CD4-positive, alpha-beta T cell treated with Interleukin-12 subunit alpha and Interleukin-12 subunit beta, for 1 hour (primary cell): ENCODE data around the gene ZNF668.
"Not testable (repeated sequence)": the region's sequence is repeated elsewhere in the genome, so short reads cannot be mapped to it uniquely, and the experiment has no call there.

Source experiments
- DNase-seq: peaks from one replicate; pipeline ENCODE4 v3.0.0-alpha.2; 2020

Gene ZNF668

DNA sequence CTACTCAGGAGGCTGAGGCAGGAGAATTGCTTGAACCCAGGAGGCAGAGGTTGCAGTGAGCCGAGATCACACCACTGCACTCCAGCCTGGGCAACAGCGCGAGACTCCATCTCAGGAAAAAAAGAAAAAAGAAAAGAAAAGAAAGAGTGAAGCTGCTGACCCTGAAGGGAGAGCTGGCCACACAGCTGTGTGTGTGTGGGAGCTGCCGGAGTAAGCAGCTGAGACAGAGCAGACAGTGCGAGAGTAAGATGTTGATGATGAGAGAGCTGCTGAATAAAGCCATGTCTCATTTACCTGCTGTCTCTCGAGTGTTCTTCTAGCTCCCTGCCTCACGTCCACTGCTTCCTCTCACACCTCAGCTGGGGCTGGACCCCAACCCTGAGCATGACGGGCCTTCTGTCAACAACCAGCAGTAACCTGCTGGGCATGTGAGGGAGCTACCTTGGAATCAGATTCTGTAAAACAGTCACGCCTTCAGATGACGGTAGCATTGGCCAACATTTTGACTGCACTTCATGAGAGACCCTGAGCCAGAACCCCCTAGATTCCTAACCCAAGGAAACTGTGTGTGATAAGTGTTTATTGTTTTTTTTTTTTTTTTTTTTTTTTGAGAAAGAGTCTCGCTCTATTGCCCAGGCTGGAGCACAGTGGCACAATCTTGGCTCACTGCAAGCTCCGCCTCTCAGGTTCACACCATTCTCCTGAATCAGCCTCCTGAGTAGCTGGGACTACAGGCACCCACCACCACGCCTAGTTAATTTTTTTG is 27.0 kb upstream of the ZNF668 start:
- not testable (repeated sequence) for DNase-seq

GRCh38 chr16:31099860-31100638 is 26.0 kb upstream of the ZNF668 start:
- no peak for DNase-seq

DNA sequence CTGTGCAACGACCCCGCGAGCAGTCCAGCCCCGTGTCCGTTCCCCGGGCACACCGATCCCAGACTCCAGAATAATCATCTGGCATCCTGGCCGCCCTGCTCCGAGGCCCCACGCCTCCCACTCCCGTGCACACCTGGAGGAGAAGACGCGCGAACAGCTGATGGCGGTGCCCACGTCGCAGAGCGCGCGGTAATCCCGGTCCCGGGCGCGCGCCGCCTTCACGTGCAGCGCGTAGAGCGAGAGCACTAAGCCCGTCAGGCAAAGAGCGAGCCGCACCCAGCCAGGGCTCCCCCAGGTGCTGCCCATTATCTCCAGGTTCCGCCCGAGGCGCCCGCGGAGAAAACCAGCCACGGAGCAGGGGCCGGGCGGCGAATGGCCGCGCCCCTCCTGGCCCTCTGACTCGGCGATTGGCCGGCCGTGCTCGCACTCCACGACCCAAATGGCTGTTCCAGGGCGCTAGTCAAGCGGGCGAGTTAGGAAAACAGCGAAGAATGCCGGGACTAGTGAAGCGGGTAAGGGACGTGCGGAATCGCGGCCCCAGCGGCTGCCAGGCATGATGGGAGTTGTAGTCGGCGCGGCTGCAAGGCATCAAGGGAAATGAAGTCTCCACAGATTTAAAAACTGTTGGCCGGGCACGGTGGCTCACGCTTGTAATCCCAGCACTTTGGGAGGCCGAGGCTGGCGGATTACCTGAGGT is 20.5 kb upstream of the ZNF668 start, which contains the start of gene VKORC1:
Gene VKORC1 (minus strand): TSS at position 374 of the 697 bp plus-strand sequence. CDS start 68 bp downstream, at position 306.
- peak; percentile 91 for DNase-seq

GRCh38 chr16:31094088-31094423 is 20.0 kb upstream of the ZNF668 start:
- no peak for DNase-seq

DNA sequence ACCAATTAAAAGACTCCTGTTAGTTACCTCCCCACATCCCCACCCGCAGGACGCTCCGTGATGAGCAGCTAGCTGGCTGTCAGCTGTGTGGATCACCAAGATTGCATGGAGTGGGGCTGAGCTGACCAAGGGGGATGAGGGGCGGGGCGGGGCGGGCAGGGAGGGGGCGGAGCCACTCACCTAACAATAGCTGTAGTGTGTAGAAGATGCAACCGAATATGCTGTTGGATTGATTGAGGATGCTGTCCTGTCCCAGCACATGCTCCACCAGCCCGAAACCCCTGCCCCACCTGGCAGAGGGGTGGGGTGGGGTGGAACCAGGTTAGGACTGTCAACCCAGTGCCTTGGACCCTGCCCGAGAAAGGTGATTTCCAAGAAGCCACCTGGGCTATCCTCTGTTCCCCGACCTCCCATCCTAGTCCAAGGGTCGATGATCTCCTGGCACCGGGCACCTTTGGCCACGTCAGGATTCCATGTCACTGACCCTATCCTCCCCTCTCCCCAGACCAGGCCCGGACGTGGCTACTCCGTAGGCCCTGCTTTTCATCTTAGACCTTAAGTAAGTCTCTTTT is 19.2 kb upstream of the ZNF668 start:
- DNase-seq: no peak

- DNase-seq: no peak
Observed at GRCh38 chr16:31092330-31092729, 18.3 kb upstream of the ZNF668 start.

DNA sequence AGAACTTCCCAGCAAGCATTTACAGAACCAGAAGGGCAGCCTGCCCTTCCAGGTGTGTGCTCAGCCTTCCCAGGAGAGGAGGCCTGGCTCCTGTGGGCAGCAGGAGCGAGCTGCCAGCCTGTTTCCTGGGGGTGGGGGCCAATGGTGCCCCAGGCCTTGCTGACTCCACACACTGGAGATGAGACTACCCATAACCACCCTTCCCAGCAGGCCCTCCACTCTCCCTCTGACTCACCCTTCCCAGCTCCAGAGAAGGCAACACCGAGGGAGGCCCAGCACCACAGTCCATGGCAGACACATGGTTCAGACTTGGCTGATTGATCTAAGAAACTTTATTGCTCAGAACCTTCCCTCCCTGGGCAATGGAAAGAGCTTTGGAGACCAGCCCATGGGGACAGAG is 16.5 kb upstream of the ZNF668 start:
- DNase-seq: no peak

DNA sequence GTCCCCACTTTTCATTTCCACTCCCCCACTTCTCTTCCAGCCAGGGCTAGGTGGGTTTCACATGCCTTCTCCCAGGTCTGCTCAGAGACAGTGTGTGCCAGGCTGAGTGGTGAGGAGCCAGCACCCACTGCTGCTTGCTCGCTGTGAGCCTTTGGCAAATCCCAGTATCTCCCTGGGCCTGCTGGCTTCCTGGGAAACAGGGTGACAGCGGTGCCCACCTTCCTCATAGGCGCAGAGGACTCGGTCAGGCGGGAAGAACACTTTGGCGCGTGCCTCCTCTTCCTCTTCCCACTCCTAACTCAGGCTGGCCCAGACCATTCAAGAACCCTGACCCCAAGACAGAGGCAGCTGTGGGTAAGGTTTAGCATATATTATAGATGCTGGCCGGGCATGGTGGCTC is 15.2 kb upstream of the ZNF668 start:
- DNase-seq: no peak

DNA sequence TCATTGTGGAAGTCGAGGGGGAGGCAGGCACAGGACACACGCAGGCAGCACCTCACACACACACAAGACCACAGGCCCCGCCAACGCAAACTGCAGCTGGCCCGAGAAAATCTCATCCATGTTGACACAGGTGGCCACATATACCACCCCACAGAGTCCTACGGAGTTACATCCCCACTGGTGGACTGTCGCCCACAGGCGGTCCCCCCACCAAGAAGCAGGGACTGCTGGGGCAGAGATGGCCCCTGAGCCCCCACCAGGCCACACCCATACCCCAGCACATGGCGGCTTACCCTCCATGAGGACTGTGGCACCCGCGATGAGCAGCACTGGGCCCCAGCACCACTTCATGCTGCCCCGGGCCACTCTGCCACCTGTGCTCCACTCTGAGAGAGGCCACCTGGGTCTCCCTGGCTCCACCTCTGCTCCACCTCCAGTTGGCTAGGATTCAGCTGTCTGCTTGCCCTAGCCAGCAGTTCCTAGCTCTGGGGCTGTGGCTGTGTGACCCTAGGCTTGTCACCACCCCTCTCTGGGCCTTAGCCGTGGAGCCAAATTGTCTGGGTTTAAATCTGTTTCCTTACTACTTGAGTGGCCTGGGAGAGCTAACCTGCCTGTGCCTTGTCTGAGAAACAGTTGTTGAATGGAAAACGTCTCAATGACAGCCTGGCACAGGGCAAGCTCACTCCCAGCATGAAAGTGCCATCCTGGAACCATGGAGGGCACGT is 14.6 kb upstream of the ZNF668 start, which contains the start of gene PRSS53:
Gene PRSS53 (minus strand): TSS at position 485 of the 725 bp plus-strand sequence. CDS start 134 bp downstream, at position 351.
- no peak for DNase-seq

GRCh38 chr16:31087971-31088370 is 13.9 kb upstream of the ZNF668 start:
- no peak for DNase-seq

- DNase-seq: no peak
Observed at GRCh38 chr16:31087481-31087880, 13.4 kb upstream of the ZNF668 start.

DNA sequence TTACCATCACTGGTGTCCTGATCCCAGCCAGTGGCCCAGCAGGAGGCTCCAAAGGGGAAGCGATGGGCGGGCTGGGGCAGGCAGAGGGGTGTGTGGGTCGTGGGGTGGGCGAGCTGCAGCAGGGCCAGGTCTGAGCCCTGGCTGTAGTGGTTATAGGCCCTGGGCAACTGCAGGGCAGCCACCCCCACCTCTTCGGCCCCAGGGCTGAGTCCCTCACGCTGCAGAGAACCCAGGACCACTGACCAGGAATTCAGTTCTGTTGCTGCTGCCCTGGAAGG is 12.5 kb upstream of the ZNF668 start:
- DNase-seq: no peak

DNA sequence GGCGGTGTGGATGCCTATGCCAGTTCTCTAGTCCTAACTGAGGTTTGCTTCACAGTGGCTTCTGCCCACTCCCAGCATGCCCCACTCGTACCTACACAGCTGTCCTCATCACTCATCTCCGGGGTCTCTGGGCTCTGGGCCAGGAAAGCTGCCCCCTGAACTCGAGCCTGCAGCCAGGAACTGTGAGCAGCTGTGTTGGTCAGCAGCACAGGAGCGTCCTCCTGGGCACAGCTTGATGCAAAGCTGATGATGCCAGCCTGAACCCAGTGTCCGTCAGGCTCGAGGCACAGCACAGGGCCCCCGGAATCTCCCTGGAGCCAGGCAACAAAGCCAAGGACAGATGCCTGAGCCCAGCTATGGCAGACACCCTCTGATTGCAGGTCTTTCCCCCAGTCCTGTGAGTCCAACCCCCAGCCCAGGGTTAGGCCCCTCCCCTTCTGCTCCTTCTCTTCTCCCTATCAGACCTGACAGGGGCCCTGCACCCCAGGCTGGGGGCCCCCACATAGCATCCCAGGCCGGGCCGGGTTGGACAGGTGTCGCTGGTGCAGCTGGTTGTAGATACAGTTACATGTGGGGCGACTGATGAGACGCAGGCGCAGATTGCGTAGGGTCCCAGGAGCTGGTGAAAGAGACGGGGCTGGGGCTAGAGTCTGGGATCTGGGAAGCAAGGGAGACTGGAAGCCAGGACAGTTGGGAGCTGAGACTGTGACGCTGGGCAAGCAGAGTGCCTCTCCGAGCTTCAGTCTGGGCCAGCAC is 12.0 kb upstream of the ZNF668 start:
- DNase-seq: no peak

DNA sequence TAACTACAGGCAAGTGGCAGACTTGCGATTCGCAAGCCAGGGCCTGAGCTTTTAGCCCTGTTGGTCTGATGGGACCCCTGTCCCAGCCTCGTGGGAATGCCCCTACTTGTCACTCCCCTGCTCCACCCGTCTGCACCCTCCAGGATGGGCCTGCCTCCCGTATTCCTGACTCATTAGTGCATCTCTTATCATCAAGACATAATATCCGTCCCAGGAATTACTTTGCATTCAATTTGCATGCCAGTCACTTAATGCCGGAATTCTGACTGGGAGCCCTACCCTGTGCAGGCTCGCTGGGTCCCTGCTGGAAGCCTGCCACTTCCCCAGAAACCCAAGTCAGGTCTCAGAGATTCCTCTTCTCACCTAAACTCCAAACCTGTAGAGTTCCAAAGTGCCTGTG is 11.4 kb upstream of the ZNF668 start:
- DNase-seq: no peak

DNA sequence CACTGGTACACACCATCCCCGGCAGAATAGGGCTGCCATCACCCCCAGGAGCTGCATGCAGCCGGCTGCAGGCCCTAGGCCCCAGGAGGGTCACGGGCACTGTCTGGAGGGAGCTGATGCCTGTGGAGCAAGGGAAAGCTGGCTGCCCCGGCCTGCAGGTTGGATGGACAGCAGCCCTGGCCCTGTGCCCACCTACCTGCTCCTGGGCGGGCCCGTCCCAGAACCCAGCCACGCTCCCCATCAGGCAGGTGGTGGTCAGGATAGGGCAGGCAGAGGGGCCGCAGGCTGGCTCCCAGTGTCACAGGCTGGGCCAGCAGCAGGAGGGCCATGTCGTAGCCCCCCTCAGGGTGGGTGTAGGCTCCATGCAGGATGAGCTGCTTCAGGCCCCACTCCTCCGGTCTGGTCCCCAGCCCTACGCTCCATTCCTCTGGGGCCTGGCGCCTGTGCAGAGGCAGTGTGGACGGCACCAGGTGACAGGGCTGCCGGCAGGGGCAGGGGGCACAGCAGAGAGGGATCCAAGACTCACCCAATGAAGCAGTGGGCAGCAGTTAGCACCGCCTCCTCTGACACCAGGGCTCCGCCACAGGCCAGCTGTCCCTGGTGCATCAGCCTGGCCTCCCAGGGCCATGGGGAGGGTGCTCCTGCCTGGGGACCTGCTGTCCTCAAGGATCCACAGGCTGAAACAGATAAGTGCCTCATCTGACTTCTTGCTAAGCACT is 10.7 kb upstream of the ZNF668 start:
- no peak for DNase-seq

GRCh38 chr16:31083981-31084380 is 9.9 kb upstream of the ZNF668 start:
- no peak for DNase-seq

- no peak for DNase-seq
Observed at GRCh38 chr16:31083556-31083955, 9.5 kb upstream of the ZNF668 start.

DNA sequence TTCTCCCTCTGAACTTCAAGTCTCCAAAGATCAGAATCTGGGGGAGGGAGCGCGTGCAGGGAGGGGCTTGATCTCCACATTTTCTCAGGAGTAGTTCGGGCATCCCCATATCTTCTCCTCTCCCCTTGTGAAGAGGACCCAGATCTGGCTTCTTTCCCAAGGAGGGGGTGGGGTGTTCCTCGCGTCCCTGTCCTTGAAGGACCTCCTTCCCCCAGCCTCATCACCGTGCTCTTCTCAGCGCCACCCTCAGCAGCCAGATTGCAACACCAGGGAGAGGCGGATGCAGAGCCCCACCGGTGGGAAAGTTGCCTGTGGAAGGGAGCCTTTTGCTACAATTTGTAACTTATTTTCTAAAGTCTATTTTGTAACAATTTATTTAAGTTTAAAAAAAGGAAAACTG is 9.0 kb upstream of the ZNF668 start:
- DNase-seq: no peak

DNA sequence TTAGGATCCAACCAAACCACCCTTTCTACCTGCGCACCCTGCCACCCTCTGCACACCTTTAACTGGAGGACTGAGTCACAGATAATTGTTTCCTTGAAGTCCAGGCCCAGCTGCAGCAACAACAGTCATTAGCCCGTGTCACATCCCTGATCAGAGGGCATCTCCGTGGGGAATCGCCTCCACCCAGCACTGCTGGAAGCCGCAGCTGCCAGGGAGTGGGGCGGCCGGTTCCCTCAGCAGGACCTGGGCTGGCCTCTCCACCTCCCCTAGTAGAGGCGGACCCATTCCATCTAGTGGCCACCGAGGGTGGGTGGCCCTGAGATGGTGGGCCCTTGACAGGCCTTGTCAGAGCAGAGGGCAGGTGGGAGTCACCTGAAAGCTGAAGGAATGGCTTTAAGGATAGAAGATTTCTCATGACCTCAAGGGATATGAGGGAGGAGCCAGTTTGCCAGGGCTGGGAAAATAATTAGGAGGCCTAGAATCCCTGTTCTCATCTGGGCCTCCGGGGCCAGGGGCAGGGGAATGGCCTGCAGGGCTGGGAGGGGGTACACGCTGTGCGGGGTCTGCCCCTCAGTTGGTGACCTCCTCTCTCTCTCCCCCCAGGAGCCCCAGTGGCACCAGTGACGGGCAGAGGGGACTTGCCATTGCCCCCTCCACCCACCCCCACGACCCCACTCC is 8.5 kb upstream of the ZNF668 start:
- DNase-seq: no peak

DNA sequence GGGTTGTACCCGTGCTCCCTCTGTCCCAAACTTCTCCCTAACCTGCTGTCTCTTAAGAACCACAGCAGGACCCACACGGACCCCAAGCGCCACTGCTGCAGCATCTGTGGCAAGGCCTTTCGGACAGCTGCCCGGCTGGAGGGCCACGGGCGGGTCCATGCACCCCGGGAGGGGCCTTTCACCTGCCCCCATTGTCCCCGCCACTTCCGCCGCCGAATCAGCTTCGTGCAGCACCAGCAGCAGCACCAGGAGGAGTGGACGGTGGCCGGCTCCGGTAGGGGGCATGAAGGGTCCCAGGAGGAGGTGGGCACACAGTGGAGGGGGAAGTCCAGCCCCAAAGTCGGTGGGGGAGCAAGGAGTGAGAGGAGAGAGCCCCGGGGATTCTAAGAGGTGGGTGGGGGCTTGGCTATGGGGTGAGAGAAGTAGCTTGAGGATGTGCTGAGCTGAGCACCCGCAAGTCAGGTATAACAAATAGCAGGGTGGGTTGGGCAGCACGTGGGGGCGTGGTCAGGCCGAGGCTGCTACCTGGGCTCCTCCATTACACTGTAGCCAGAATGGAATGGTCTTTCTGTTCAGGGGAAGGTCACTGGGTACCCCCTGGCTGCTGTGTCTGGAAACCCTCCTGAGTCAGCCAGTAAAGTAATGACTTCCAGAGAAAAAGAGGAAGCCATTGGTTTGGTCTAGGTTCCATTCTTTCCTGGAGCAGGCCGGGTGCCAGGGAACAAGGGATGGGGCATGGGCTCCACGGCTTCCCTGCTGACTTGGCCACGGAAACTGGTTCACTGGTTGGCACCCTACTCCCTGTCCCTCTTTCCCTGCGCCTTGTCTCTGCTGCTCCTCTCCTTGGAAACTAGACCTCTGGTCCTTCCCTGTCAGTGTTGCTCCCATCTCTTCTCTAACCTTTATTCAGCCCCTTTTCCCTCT is 7.7 kb upstream of the ZNF668 start:
- DNase-seq: no peak
